Fibroblast of mammary gland (primary cell): ENCODE data around the gene PRICKLE3.

Experiments
- DNase-seq: peaks from one replicate; pipeline ENCODE4 v3.0.0-alpha.2; 2010; ENCODE audit warnings: low read depth
- H3K4me3 ChIP-seq: 2 replicates; pipeline ENCODE4 v1.5.1; 2011; ENCODE audit warnings: low read depth, mild to moderate bottlenecking, low read length, moderate library complexity; ENCODE audit not compliant: control insufficient read depth
- CTCF ChIP-seq: conservative IDR thresholded peaks from 2 replicates; pipeline ENCODE4 v1.5.1; 2011; ENCODE audit warnings: low read depth, low read length, inconsistent platforms; ENCODE audit not compliant: control insufficient read depth, insufficient read depth

The PRICKLE3 gene

DNA sequence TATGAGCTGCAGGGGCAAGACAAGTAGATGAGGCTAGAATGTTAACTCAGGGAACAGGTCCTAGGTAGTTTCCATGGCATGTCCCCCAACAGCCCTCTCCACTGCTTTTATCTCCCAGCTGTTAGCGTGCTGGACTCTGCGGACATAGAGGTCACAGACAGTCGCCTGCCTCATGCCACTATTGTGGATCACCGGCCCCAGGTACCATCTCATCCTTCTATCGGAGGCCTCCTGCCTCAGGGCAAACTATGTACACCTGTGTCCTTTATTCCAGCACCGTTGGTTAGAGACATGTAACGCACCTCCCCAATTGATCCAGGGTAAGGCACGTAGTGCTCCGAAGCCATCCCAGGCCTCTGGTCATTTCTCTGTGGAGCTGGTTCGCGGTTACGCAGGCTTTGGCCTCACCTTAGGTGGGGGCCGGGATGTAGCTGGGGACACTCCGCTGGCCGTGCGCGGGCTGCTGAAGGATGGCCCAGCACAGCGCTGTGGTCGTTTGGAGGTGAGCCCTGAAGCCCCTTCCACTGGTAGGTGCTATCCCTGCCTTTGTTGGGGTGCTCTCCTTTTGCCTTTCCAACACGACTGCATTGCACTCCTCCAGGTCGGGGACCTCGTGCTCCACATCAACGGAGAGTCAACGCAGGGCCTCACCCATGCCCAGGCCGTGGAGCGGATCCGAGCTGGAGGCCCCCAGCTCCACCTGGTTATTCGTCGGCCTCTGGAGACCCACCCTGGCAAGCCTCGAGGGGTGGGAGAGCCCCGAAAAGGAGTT, 21.4 kb downstream of the PRICKLE3 start:
- H3K4me3 ChIP-seq = no peak overlapping the region
- DNase-seq = no peak
- no peak for TF ChIP-seq CTCF

GRCh38 chrX:49163555-49164419, 22.4 kb downstream of the PRICKLE3 start:
- TF ChIP-seq CTCF = no peak
- peak overlapping the region; percentile 37 for H3K4me3 ChIP-seq
- DNase-seq = peak; percentile 76

DNA sequence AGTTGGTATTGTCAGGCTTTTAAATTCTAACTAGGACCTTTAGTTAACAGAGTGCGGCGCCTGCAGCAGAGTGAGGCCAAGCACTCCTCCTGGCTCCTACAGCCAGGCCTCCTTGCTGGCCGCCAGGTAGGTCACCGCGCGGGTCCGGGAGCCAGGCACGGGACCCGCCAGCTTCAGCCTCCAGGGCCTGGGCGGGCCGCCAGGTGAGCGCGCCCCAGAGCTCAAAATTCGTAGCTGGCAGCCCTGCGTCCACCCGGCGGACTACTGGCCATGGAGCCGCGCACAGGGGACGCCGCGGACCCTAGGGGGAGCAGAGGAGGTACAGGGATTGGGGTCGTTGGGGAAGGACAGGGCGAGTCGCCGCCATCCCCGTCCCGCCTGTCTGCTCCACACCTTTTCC, 23.6 kb downstream of the PRICKLE3 start, which contains the start of gene MAGIX:
TSS of gene MAGIX (plus strand) at position 139 of the 400 bp plus-strand sequence. CDS start at position 271, 132 bp downstream.
- no peak for TF ChIP-seq CTCF

GRCh38 chrX:49161632-49162031, 24.5 kb downstream of the PRICKLE3 start:
- H3K4me3 ChIP-seq = no peak overlapping the region
- no peak for TF ChIP-seq CTCF
- no peak for DNase-seq

More for the DNA sequence above, 23.6 kb downstream of the PRICKLE3 start, which contains the start of gene MAGIX:
- no peak for DNase-seq
- peak within 1 kb of the TSS; percentile 37 for H3K4me3 ChIP-seq

DNA sequence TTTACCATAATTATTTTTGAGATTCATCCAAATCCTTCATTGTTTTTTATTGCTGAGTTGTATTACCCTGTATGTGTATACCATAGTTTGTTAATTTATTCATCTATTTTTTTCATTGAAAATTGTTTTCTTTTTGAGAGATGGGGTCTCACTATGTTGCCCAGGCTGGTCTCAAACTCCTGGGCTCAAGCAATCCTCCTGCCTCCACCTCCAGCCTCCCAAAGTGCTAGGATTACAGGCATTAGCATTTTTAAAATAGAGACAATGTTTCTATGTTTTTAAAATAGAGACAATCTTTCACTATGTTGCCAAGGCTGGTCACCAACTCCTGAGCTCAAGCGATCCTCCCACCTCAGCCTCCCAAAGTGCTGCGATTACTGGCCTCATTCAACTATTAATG, 25.3 kb downstream of the PRICKLE3 start:
- no peak for DNase-seq
- TF ChIP-seq CTCF = no peak
- no peak overlapping the region for H3K4me3 ChIP-seq

DNA sequence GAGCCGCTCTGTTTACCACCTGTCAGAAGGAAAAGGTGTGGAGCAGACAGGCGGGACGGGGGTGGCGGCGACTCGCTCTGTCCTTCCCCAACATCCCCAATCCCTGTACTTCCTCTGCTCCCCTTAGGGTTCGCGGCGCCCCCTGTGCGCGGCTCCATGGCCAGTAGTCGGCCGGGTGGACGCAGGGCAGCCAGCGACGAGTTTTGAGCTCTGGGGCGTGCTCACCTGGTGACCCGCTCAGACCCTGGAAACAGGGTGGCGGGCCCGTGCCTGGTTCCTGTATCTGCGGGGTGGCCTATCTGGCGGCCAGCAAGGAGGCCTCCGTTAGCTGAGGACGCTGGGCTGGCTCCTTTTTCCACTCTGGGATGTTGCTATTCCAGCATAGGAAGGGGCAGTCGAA, 29.0 kb downstream of the PRICKLE3 start:
- H3K4me3 ChIP-seq = no peak overlapping the region
- no peak for TF ChIP-seq CTCF
- no peak for DNase-seq
